Stimulated activated CD8-positive, alpha-beta memory T cell treated with anti-CD3 and anti-CD28 coated beads, Interleukin-12 subunit alpha, Interleukin-12 subunit beta, amount 100 ng/mL, for 4 hours (primary cell): ENCODE results near the gene NDUFV2.

Experiments used
- DNase-seq: peaks from one replicate; pipeline ENCODE4 v3.0.0-alpha.2; 2020; ENCODE audit warnings: low read depth

The NDUFV2 gene

GRCh38 chr18:9117980-9118841 is 15.7 kb downstream of the NDUFV2 start:
- no peak for DNase-seq

GRCh38 chr18:9120796-9121195 is 18.3 kb downstream of the NDUFV2 start:
- DNase-seq = no peak

- no peak for DNase-seq
Measured at GRCh38 chr18:9123520-9123919, 21.0 kb downstream of the NDUFV2 start.

- no peak for DNase-seq
Measured at GRCh38 chr18:9124824-9125223, 22.3 kb downstream of the NDUFV2 start.

- no peak for DNase-seq
Measured at GRCh38 chr18:9126337-9126736, 23.8 kb downstream of the NDUFV2 start.

GRCh38 chr18:9130195-9130594 is 27.7 kb downstream of the NDUFV2 start:
- DNase-seq = no peak

- DNase-seq = no peak
Measured at GRCh38 chr18:9130806-9131205, 28.3 kb downstream of the NDUFV2 start.

GRCh38 chr18:9132628-9133027 is 30.1 kb downstream of the NDUFV2 start:
- DNase-seq = no peak

- DNase-seq = no peak
Measured at GRCh38 chr18:9133225-9133624, 30.7 kb downstream of the NDUFV2 start.

GRCh38 chr18:9135081-9135911 is 32.8 kb downstream of the NDUFV2 start:
- DNase-seq = no peak

GRCh38 chr18:9135912-9136314 is 33.4 kb downstream of the NDUFV2 start:
- no peak for DNase-seq

- DNase-seq = peak; percentile 97
Measured at GRCh38 chr18:9136315-9137155, 34.0 kb downstream of the NDUFV2 start, which contains the start of gene ANKRD12. ANKRD12 (plus strand) TSS chr18:9136781; CDS start chr18:9182433, 45,652 bp downstream.

- peak; percentile 61 for DNase-seq
Measured at GRCh38 chr18:9137168-9138066, 34.9 kb downstream of the NDUFV2 start.

GRCh38 chr18:9139400-9140039 is 37.0 kb downstream of the NDUFV2 start:
- DNase-seq = no peak

- no peak for DNase-seq
Measured at GRCh38 chr18:9140381-9140780, 37.9 kb downstream of the NDUFV2 start.

- no peak for DNase-seq
Measured at GRCh38 chr18:9140984-9141383, 38.5 kb downstream of the NDUFV2 start.

- no peak for DNase-seq
Measured at GRCh38 chr18:9146224-9146623, 43.7 kb downstream of the NDUFV2 start.

GRCh38 chr18:9147440-9148202 is 45.1 kb downstream of the NDUFV2 start:
- no peak for DNase-seq

GRCh38 chr18:9148203-9148552 is 45.7 kb downstream of the NDUFV2 start:
- DNase-seq = no peak

- DNase-seq = no peak
Measured at GRCh38 chr18:9150121-9150520, 47.6 kb downstream of the NDUFV2 start.
